Ovary (tissue), 9 donors: Measurements from ENCODE around the gene HEXD. TPM values are rescaled to one million over a fixed set of nuclear protein-coding genes. Genes with fewer than 3 reads are reported as not detected.
"Not testable (repeated sequence)": the region's sequence is repeated elsewhere in the genome, so short reads cannot be mapped to it uniquely, and the experiment has no call there.

Source experiments
- DNase-seq, 5 donors: peaks; one replicate each; pipeline ENCODE4 v3.0.0-alpha.2; 2019 to 2020
- H3K27ac ChIP-seq, 2 donors: fragments of 200-600 bp; one replicate each; pipeline versions ENCODE4 v1.5.1 to v1.8.0; 2019 to 2022
- H3K27me3 ChIP-seq: fragments of 200-600 bp; one replicate; pipeline ENCODE4 v1.8.0; 2022
- H3K36me3 ChIP-seq: fragments of 200-600 bp; sonication (generic); one replicate; pipeline ENCODE4 v1.5.1; 2019
- H3K4me1 ChIP-seq: one replicate; pipeline ENCODE4 v1.8.1; 2013; ENCODE audit warnings: mild to moderate bottlenecking, moderate library complexity; ENCODE audit not compliant: insufficient read depth
- H3K4me3 ChIP-seq: fragments of 200-600 bp; sonication (generic); one replicate; pipeline ENCODE4 v1.5.1; 2017
- H3K9me3 ChIP-seq, 2 donors: fragments of 200-600 bp in 1 of 2; sonication (generic) in 1 of 2; one replicate each; pipeline versions ENCODE4 v1.5.1 to v1.8.1; 2013 to 2019; ENCODE audit warnings: mild to moderate bottlenecking in 1 of 2, moderate library complexity in 1 of 2
- CTCF ChIP-seq, 3 donors: fragments of 450-650 bp in 2 of 3; fragments of 200-600 bp in 1 of 3; IDR thresholded peaks; one replicate each; pipeline versions ENCODE4 v1.5.1 to v1.8.0; 2016 to 2022; ENCODE audit warnings: antibody characterized with exemption in 3 of 3, mild to moderate bottlenecking in 1 of 3
- EP300 ChIP-seq: sonication (generic); formaldehyde crosslinking; IDR thresholded peaks from one replicate; pipeline ENCODE4 v1.6.1; 2017; ENCODE audit warnings: antibody characterized with exemption
- POLR2A ChIP-seq: fragments of 450-650 bp; IDR thresholded peaks from one replicate; pipeline ENCODE4 v1.6.1; 2017; ENCODE audit warnings: antibody characterized with exemption, mild to moderate bottlenecking, moderate library complexity
- whole genome bisulfite sequencing, 3 donors: extraction: QIAGEN DNeasy Blood & Tissue Kit in 1 of 3; methylation state at CpG; one replicate each; pipeline versions ENCODE4 v1.1.5 to v1.1.7; 2013 to 2017; 5-methylcytosine and 5-hydroxymethylcytosine counted together
- intact Hi-C, 4 donors: fragments of 100-400 bp; cut with DNase I; formaldehyde crosslinking; loops; one replicate each; pipeline versions ENCODE4 v1.11.0 to v1.15.1; 2022 to 2023
- polyA plus RNA-seq, 2 donors: library from polyadenylated mRNA; stranded (reverse); fragments of 200-250 nt in 1 of 2; fragments of 350-450 nt in 1 of 2; fragmentation: Illumina TruSeq in 1 of 2; extraction: RNeasy Lipid Tissue Mini Kit (QIAGEN cat#74804) in 1 of 2; gene quantifications; one replicate each; pipeline ENCODE4 v1.2.3, GENCODE V29; 2013 to 2014
- total RNA-seq, 7 donors: library from RNA; depleted of rRNA in 2 of 7; stranded (reverse); fragments of >200 nt in 2 of 7; fragmentation: NEBNext Ultra II Directional in 3 of 7; extraction: Animal tissue kit (Norgen Biotek cat#: 25700) in 3 of 7; gene quantifications; one replicate each; pipeline versions ENCODE4 v1.1.0 to v1.2.4, GENCODE V29; 2016 to 2023
- donor health status: DM: no; HTN: no; CAD: no; lungs with moderate emphysema.
- donor health status: DM: no; HTN: no; CAD: no.
- donor health status: Bipolar disorder and iron deficiency.
- donor health status: DM: yes; HTN: yes; CAD: no.
- donor health status: DM: no; HTN: no; CAD: no.
- donor health status: DM: yes; HTN: yes; CAD: no.

HEXD gene
- total and polyA plus RNA-seq, 9 donors, result 8.7 to 74.7 (median 46.6) TPM

DNA sequence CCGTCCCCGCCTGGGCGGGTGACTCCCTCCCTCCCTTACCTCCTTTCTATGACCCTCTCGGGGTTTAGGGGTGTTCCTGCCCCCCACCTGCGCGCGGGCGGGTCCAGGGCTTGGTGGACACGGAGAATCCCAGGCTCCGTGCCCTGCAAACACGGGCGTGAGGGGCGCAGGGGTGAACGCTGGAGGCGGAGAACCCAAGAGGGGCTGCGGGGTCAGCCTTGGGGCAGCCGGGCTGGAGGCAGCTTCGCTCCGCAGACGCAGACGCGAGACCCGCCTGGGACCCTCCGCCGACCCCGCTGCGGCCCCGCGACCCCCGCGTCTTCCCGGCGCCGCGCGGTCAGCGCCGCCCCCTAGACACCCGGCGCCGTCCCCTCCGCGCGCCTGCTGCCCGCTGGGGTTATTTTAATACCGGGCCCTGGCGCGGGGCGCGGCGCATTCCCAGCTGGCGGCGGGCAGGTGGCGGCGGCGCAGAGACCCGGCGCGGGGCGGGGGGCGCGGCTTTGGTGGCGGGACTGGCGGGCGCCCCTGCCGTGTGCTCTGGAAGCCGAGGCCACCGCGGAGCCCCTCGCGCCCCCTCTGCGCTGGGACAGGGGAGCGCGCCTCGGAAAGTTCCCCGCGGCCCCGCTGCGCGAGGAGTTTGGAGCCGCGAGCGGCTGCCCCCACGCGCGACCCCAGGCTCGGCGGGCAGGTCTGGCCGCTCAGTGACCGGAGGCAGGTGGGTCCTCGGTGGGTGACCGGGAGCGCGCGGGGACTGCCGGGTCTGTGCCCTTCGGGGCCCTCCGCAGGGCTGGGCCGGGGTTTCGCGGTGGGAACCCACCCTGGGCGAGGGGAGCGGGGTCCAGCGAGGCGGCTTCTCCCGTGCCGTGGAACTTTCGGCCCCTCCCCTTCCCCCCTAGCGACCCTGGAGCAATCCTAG, 46.6 kb upstream of the HEXD start, which contains the start of gene UTS2R:
Gene UTS2R (plus strand): TSS at position 433 of the 916 bp plus-strand sequence. CDS start 2,560 bp downstream, outside the sequence.
- Histone ChIP-seq H3K27me3 (peaks cover 6% of the 10 kb centered on the region), H3K4me3 (peak within 1 kb of the TSS; percentile 14), H3K27ac (no peak within 1 kb of the TSS), H3K9me3 (no peaks in the 10 kb centered on the region), H3K36me3 (no peaks in the 10 kb centered on the region), H3K4me1 (peaks cover 7% of the 10 kb centered on the region)
- TF ChIP-seq POLR2A (no peak), EP300 (no peak), CTCF (IDR thresholded peaks at IDR 0.05) (no peak)
- intact Hi-C loops, result no loop called here
- peak in 1 of 5 donors; percentile 6 for DNase-seq
- 2 to 3% (median 2%) methylated on average over 39 to 109 of the region's 109 CpGs for WGBS, 3 donors

DNA sequence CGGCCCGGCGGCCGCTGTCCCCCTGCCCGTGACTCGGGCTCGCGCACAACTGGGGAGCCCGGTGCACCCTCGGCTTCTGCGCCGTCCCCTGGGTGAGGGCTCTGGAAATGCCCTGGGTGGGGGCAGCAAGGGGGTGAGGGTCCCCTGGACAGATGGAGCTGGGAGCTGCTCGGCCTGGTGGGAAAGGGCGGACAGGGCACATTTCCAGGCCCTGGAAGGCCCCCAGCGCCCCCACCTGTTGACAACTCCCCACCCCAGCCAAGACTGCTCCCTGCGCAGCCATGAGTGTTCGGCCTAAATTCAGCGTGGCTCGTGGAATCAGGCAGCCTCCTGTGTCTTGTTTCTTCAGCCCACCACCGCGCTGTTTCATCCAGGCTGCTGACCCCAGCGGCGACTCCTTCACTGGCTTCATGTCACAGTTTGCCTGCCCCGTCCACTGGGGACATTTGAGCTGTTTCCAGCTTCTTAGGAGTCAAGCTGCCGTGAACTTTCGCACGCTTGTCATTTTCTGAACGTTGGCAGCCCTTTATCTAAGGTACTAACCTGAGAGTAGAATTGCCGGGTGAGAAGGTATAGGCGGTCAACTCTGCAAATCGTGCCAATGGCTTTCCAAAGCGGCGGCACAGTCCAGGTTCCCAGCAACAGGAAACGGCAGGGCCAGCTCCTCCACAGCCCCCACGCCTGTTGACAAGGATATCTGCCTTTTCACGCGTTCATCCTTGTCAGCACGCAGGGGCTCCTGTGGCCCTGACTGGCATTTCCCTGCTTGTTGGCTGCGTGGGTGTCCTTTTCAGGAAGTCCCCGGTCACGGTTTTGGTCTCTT, 45.7 kb upstream of the HEXD start:
- intact Hi-C loops, result no loop called here
- no peaks in the 10 kb centered on the region for H3K36me3 ChIP-seq
- DNase-seq, result peak in 1 of 5 donors; percentile 27
- peaks cover 6% of the 10 kb centered on the region for H3K27me3 ChIP-seq
- H3K4me1 ChIP-seq, result peaks cover 7% of the 10 kb centered on the region
- H3K4me3 ChIP-seq, result no peak overlapping the region
- TF ChIP-seq EP300 (no peak), POLR2A (no peak), CTCF (IDR thresholded peaks at IDR 0.05) (no peak)
- 35 to 50% (median 44%) methylated on average over 33 to 41 of the region's 41 CpGs for WGBS, 3 donors
- H3K9me3 ChIP-seq, result no peaks in the 10 kb centered on the region
- H3K27ac ChIP-seq, result no peak overlapping the region

DNA sequence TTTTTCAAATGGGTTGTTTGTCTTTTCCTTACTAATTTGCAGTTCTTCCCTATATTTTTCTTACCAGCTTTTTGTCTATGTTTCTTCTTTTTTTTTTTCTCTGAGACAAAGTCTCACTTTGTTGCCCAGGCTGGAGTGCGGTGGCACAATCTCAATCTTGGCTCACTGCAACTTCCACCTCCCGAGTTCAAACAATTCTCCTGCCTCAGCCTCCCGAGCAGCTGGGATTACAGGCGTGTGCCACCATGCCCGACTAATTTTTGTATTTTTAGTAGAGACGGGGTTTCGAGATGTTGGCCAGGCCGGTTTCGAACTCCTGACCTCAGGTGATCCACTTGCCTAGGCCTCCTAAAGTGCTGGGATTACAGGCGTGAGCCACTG, 45.1 kb upstream of the HEXD start:
- DNase-seq, intact Hi-C loops, H3K4me1 ChIP-seq, H3K36me3 ChIP-seq, H3K4me3 ChIP-seq, H3K9me3 ChIP-seq, H3K27ac ChIP-seq, H3K27me3 ChIP-seq: not testable (repeated sequence)
- WGBS, 3 donors, result 92 to 93% (median 92%) methylated on average over 10 of the region's 10 CpGs

GRCh38 chr17:82373731-82374625, 44.2 kb upstream of the HEXD start:
- Histone ChIP-seq H3K4me1 (peaks cover 7% of the 10 kb centered on the region), H3K27me3 (peaks cover 6% of the 10 kb centered on the region), H3K36me3 (no peaks in the 10 kb centered on the region), H3K27ac (no peak overlapping the region), H3K9me3 (no peaks in the 10 kb centered on the region), H3K4me3 (no peak overlapping the region)
- DNase-seq, result no peak
- intact Hi-C loops, result no loop called here
- no peak for TF ChIP-seq POLR2A
- no peak for TF ChIP-seq CTCF (IDR thresholded peaks at IDR 0.05)
- no peak for TF ChIP-seq EP300
- 83 to 85% (median 83%) methylated on average over 35 to 37 of the region's 37 CpGs for WGBS, 3 donors
